ENCODE data around the gene TMEM62.

The TMEM62 gene

GRCh38 chr15:43204016-43204901, 70.9 kb downstream of the TMEM62 start:
- H3K36me3 Mint-ChIP-seq (ENCODE audit: low read depth): no peaks in the 10 kb centered on the region
- H3K9me3 Mint-ChIP-seq: no peaks in the 10 kb centered on the region
- peaks cover 9% of the 10 kb centered on the region for H3K4me1 Mint-ChIP-seq (ENCODE audit: low read depth)
- no peak overlapping the region for H3K4me3 Mint-ChIP-seq
- peaks cover 12% of the 10 kb centered on the region for H3K27me3 Mint-ChIP-seq (ENCODE audit: low read depth)
- no peak overlapping the region for H3K27ac Mint-ChIP-seq

GRCh38 chr15:43206054-43206453, 72.7 kb downstream of the TMEM62 start:
- no peak overlapping the region for H3K4me3 Mint-ChIP-seq
- H3K27me3 Mint-ChIP-seq (ENCODE audit: low read depth): peaks cover 12% of the 10 kb centered on the region
- H3K9me3 Mint-ChIP-seq: no peaks in the 10 kb centered on the region
- peaks cover 4% of the 10 kb centered on the region for H3K4me1 Mint-ChIP-seq (ENCODE audit: low read depth)
- no peaks in the 10 kb centered on the region for H3K36me3 Mint-ChIP-seq (ENCODE audit: low read depth)
- no peak overlapping the region for H3K27ac Mint-ChIP-seq

- Mint-ChIP-seq H3K27me3 (ENCODE audit: low read depth) (peaks cover 12% of the 10 kb centered on the region), H3K4me1 (ENCODE audit: low read depth) (peaks cover 4% of the 10 kb centered on the region), H3K9me3 (no peaks in the 10 kb centered on the region), H3K27ac (no peak overlapping the region), H3K4me3 (no peak overlapping the region), H3K36me3 (ENCODE audit: low read depth) (no peaks in the 10 kb centered on the region)
Measured at GRCh38 chr15:43207024-43207423, 73.6 kb downstream of the TMEM62 start.

GRCh38 chr15:43208052-43209002, 74.9 kb downstream of the TMEM62 start:
- H3K9me3 Mint-ChIP-seq: no peaks in the 10 kb centered on the region
- no peak overlapping the region for H3K4me3 Mint-ChIP-seq
- H3K27me3 Mint-ChIP-seq (ENCODE audit: low read depth): peaks cover 12% of the 10 kb centered on the region
- H3K36me3 Mint-ChIP-seq (ENCODE audit: low read depth): no peaks in the 10 kb centered on the region
- peaks cover 4% of the 10 kb centered on the region for H3K4me1 Mint-ChIP-seq (ENCODE audit: low read depth)
- H3K27ac Mint-ChIP-seq: no peak overlapping the region

GRCh38 chr15:43209059-43209824, 75.9 kb downstream of the TMEM62 start:
- Mint-ChIP-seq H3K27me3 (ENCODE audit: low read depth) (peaks cover 11% of the 10 kb centered on the region), H3K4me3 (no peak overlapping the region), H3K36me3 (ENCODE audit: low read depth) (no peaks in the 10 kb centered on the region), H3K27ac (no peak overlapping the region), H3K4me1 (ENCODE audit: low read depth) (peaks cover 2% of the 10 kb centered on the region), H3K9me3 (no peaks in the 10 kb centered on the region)

- H3K27ac Mint-ChIP-seq: no peak overlapping the region
- H3K4me3 Mint-ChIP-seq: no peak overlapping the region
- H3K4me1 Mint-ChIP-seq (ENCODE audit: low read depth): no peaks in the 10 kb centered on the region
- H3K27me3 Mint-ChIP-seq (ENCODE audit: low read depth): peaks cover 8% of the 10 kb centered on the region
- H3K36me3 Mint-ChIP-seq (ENCODE audit: low read depth): no peaks in the 10 kb centered on the region
- no peaks in the 10 kb centered on the region for H3K9me3 Mint-ChIP-seq
Measured at GRCh38 chr15:43210172-43210745, 76.9 kb downstream of the TMEM62 start.

- Mint-ChIP-seq H3K27ac (no peak overlapping the region), H3K27me3 (ENCODE audit: low read depth) (peaks cover 8% of the 10 kb centered on the region), H3K4me1 (ENCODE audit: low read depth) (no peaks in the 10 kb centered on the region), H3K36me3 (ENCODE audit: low read depth) (no peaks in the 10 kb centered on the region), H3K4me3 (no peak overlapping the region), H3K9me3 (no peaks in the 10 kb centered on the region)
Measured at GRCh38 chr15:43210807-43211206, 77.4 kb downstream of the TMEM62 start.

- Mint-ChIP-seq H3K27ac (no peak overlapping the region), H3K4me3 (no peak overlapping the region)
Measured at GRCh38 chr15:43211224-43211735, 77.9 kb downstream of the TMEM62 start.

GRCh38 chr15:43212299-43212698, 78.9 kb downstream of the TMEM62 start:
- Mint-ChIP-seq H3K9me3 (peaks cover 4% of the 10 kb centered on the region), H3K4me3 (no peak overlapping the region), H3K4me1 (ENCODE audit: low read depth) (no peaks in the 10 kb centered on the region), H3K27me3 (ENCODE audit: low read depth) (peaks cover 8% of the 10 kb centered on the region), H3K36me3 (ENCODE audit: low read depth) (no peaks in the 10 kb centered on the region), H3K27ac (no peak overlapping the region)

More at GRCh38 chr15:43211224-43211735, 77.9 kb downstream of the TMEM62 start:
- Mint-ChIP-seq H3K27me3 (ENCODE audit: low read depth) (peaks cover 8% of the 10 kb centered on the region), H3K9me3 (no peaks in the 10 kb centered on the region), H3K4me1 (ENCODE audit: low read depth) (no peaks in the 10 kb centered on the region), H3K36me3 (ENCODE audit: low read depth) (no peaks in the 10 kb centered on the region)

GRCh38 chr15:43212951-43213350, 79.6 kb downstream of the TMEM62 start:
- peaks cover 7% of the 10 kb centered on the region for H3K27me3 Mint-ChIP-seq (ENCODE audit: low read depth)
- no peaks in the 10 kb centered on the region for H3K36me3 Mint-ChIP-seq (ENCODE audit: low read depth)
- H3K4me1 Mint-ChIP-seq (ENCODE audit: low read depth): no peaks in the 10 kb centered on the region
- H3K27ac Mint-ChIP-seq: no peak overlapping the region
- no peak overlapping the region for H3K4me3 Mint-ChIP-seq
- peaks cover 4% of the 10 kb centered on the region for H3K9me3 Mint-ChIP-seq

GRCh38 chr15:43213466-43213865, 80.1 kb downstream of the TMEM62 start:
- Mint-ChIP-seq H3K36me3 (ENCODE audit: low read depth) (no peaks in the 10 kb centered on the region), H3K4me3 (no peak overlapping the region), H3K9me3 (peaks cover 4% of the 10 kb centered on the region), H3K4me1 (ENCODE audit: low read depth) (no peaks in the 10 kb centered on the region), H3K27me3 (ENCODE audit: low read depth) (peaks cover 8% of the 10 kb centered on the region), H3K27ac (no peak overlapping the region)

- Mint-ChIP-seq H3K27me3 (ENCODE audit: low read depth) (peaks cover 7% of the 10 kb centered on the region), H3K4me1 (ENCODE audit: low read depth) (no peaks in the 10 kb centered on the region), H3K27ac (no peak overlapping the region), H3K4me3 (no peak overlapping the region), H3K9me3 (peaks cover 4% of the 10 kb centered on the region), H3K36me3 (ENCODE audit: low read depth) (no peaks in the 10 kb centered on the region)
Measured at GRCh38 chr15:43214169-43214568, 80.8 kb downstream of the TMEM62 start.

GRCh38 chr15:43214592-43215295, 81.4 kb downstream of the TMEM62 start:
- Mint-ChIP-seq H3K36me3 (ENCODE audit: low read depth) (no peaks in the 10 kb centered on the region), H3K27ac (no peak overlapping the region), H3K27me3 (ENCODE audit: low read depth) (peaks cover 7% of the 10 kb centered on the region), H3K4me3 (no peak overlapping the region), H3K9me3 (peaks cover 4% of the 10 kb centered on the region), H3K4me1 (ENCODE audit: low read depth) (no peaks in the 10 kb centered on the region)
